Stromal cell of bone marrow (primary cell): ENCODE results near the gene TFCP2.

ENCODE experiments used
- DNase-seq: peaks from one replicate; pipeline ENCODE4 v3.0.0-alpha.2; 2012; ENCODE audit warnings: low read depth

Gene TFCP2

DNA sequence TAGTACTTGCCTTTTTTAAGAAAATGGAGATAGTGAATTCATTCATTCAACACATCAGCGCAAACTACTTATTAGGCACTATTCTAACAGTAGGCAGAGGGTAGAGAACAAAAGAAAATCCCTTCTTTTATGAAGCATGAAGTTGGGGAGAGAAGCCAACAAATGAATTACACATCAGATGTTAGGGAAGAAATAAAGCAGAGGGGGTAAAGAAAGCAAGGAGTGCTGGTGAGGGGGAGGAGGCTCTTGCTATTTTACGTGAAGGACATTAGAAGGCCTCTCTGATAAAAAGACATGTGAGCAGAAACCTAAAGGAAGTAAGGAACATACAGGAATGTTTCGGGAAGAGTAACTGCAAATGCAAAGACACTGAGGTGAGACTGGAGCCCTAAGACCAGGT, 22.2 kb downstream of the TFCP2 start:
- no peak for DNase-seq

DNA sequence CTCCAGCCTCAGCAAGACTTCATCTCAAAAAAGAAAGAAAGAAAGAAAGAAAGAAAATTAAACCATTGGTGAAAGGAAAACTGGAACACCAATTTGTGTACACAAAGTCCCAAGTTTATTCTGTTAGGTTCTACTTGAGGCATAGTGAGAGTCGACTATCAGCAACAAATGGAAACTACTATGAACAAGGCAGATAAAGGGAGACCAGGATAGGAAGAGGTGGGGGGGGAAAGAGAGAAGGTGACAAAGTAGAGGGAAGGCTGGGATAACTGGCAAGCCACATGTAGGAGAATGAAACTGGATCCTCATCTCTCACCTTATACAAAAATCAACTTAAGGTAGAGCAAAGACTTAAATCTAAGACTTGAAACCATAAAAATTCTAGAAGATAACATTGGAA, 25.6 kb downstream of the TFCP2 start:
- DNase-seq = no peak

DNA sequence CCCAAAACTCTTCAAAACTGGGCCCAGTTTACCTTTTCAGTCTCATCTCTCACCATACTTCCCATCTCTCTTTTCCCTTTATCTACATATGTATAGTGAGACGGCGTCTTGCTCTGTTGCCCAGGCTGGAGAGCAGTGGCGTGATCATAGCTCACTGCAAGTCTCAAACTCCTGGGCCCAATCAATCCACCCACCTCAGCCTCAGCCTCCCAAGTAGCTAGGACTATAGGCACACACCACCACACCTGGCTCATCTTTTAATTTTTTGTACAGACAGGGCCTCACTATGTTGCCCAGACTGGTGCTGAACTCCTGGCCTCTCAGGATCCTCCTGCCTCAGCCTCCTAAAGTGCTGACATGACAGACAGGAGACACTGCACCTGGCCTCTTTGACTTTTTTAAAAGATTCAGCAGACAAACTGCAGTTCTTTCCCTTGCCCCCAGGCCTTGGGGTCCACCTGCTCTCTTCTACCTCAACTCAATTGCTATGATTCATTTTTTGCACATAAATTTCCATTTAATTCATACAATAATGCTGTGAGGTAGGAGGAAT, 33.6 kb downstream of the TFCP2 start:
- DNase-seq = no peak

DNA sequence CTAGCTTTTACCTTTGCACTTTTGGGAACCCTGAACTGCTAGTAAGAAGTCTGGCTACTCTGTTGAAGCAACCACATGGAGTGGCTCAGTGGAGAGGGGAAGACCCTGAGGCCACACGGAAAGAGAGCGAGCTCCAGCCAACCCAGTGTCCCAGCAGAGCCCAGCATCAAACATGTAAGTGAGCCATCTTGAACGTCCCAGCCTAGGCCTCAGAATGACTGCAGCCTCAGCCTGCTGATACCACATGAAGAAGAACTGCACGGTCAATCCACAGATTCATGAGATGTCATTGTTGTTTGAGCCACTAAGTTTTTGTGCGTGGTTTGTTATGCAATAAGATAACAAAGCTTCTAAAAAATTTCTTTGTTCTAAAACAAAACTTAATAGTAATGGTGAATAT, 40.2 kb downstream of the TFCP2 start:
- DNase-seq = no peak

DNA sequence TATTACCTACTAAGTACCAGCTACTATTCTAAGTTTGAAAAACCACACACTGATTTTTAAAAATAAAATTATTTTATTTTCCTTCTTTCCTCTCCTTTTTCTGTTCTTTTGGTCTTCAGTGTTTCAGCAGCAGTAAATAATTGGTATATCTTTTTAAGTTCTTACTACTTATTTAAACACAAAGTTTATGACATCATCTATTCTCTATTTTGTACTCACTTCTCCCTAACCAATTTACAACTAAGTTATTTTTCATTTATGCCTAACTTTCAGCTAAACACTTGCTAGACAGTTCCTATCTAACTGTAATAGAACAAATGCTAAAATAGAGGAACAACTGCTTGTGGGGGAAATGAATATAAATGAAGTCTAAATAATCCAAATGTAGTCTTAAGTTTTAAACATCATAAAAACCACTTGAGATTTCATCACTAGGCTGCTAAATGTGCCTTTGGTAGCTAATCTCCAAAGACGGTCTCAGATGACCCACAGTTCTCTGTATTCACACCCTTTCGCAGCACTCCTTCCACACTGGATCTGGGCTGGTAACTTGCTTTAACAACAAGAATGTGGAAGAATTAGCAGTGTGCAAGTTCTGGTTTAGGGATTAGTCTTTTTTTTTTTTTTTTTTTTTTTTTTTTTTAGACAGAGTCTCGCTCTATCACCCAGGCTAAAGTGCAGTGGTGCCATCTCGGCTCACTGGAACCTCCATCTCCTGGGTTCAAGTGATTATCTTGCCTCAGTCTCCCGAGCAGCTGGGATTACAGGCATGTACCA, 41.0 kb downstream of the TFCP2 start:
- DNase-seq = no peak

DNA sequence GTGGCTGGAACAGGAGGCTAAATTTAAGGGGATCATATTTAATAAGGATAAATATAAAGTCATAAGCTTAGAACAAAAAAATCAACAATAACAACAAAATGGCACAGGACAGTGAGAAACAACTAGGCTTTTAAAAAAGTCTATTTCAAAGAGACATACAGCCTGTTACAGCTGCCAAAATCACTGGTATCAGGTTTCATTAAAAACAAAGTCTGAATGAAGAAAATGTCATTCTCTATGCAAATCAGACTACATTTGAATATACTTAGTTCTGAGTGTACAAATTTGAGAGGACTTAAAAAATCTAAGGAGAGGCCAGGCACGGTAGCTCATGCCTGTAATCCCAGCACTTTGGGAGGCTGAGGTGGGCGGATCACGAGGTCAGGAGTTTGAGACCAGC, 44.0 kb downstream of the TFCP2 start:
- peak; percentile 28 for DNase-seq

DNA sequence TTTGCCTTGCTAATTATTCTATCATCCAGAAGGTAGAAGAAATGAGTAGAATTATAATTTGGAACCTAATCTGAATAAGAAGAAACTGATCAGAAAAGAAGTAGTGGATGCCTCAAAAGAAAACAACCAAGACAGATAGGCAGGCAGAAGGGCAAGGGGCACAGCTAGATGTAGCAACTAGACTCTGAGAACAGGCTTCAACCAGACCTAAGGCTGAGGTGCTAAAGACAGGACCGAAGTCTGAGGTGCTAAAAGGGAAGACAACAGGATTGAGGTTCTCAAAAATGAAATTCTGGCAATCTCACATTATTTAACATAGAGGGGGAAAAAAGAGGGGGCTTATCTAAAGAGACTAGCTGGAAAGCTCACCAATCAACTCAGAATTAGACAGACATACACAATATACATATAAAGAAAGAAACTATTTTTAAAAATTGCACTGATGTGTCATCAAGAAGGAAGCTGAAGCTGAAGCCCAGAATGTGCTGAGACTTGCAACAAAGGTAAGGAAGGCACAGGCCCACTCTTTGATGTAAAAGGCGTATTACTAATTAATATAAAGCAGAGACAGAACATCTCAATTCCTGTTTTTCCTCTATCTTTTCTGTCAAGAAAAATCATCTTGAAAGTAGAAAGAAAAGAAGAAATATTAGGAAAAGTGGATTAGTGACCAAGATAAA, 45.7 kb downstream of the TFCP2 start:
- DNase-seq = no peak

DNA sequence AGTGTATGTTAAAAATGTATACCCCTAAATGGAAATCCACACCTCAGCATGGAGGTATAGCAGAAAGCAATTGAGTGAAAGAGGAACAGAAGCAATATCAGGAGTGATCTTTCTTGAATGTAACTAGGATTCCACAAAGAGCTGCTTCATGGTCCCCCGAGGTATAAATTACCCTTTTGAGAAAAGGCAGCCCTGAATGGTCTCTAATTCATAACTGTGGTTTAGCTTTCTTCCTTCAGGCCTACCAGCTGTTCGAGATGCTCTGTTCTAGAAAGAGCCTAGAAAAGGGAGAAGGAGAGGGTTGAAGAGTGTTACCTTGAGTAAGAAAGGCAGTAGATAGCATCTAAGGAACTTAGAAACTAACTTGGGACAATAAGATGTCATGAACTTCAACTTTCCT, 46.6 kb downstream of the TFCP2 start:
- DNase-seq = no peak

DNA sequence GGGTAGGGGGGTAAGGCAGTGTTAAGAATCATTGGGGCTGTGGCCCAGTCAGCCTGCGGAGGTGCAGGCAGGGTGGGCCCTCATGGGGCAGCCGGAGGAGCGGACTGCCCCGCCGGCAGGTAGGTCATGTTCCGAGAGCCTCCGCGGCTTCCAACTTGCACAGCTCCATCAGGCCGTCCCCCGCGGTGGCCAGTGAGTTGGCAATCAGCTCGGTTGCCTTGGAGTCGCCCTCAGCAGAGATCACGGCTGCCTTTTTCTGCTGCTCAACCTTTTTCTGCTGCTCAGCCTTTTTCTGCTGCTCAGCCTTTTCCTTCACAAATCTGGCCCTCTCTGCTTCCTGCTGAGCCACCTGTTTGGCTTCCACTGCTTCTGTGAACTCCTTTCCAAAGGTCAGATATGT, 48.4 kb downstream of the TFCP2 start:
- DNase-seq = no peak

DNA sequence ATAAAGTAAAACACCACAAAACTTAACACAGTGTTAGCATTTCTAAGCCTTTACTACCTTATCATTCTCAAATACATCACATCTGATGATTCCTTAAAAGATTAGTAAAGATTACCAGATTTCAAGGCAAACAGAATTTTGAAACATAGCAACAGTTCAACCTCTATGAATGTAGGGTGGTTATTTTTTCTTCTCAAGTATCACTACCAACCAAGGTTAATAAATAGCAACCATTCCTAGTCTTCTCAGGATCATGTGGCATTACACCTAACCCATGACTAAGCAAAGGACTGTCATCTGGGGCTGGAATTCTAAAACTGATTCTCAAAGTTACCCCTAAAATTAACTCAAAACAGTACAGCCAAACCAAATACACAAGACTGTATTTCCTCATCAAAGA, 50.1 kb downstream of the TFCP2 start:
- no peak for DNase-seq

DNA sequence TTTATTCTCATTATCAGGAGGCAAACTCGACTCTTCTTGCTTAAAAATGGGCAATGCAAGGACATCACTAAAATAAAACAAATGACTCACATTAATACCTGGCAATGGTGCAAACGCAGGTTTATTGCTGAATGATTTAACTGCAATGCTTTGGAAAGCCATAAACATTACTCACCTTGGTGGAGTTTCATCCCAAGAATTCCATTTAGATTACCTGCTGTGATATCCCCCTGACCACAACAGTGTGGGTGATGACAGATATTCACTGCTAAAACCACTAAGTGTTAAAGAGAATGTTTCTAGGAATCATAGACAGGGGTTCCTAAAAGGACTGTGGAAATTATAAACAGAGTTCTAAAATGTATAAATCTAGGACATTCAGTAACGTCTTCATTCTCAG, 54.2 kb downstream of the TFCP2 start:
- no peak for DNase-seq

DNA sequence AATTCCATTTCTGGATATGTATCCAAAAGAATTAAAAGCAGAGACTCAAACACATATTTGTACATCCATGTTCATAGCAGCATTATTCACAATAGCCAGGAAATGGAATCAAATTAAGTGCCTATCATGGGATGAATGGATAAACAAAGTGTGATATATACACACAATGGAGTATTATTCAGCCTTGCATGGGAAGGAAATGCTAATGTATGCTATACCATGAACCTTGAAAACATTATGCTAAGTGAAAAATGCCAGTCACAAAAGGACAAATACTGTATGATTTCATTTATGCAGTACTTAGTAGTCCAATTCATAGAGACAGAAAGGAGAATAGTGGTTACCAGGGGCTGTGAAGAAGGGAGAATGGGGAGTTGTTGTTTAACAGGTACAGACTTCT, 57.4 kb downstream of the TFCP2 start:
- DNase-seq = no peak

DNA sequence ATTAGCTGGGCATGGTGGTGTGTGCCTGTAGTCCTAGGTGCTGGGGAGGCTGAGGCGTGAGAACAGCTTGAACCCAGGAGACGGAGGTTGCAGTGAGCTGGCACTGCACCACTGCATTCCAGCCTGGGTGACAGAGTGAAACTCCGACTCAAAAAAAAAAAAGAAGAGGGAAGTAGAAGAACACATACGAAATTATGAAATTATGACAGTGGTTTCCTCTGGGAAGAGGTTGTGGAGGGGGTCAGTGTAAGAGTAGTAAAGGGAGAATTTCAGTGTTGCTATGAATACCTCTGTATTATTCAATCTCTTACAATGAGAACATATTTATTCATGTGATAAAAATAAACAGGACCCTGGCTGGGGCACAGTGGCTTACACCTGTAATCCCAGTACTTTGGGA, 64.8 kb downstream of the TFCP2 start:
- DNase-seq = no peak

DNA sequence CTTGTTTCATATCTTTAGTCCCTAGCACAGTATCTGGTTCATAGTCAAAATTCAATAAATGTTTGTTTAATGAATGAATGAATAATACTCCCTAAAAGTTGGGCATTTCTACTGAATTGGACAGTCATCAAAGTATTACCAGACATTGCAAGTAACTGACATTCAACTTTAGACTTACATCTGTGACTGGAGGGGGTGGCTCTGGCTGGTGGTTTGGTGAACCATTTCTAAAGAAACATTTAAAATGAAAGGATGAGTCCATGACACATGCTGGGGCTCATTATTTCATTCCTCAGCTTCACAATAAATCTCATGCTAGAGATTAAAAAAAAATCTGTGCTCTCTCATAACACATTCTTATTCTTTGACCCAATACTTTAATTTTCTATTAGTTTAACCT, 69.0 kb downstream of the TFCP2 start:
- no peak for DNase-seq

DNA sequence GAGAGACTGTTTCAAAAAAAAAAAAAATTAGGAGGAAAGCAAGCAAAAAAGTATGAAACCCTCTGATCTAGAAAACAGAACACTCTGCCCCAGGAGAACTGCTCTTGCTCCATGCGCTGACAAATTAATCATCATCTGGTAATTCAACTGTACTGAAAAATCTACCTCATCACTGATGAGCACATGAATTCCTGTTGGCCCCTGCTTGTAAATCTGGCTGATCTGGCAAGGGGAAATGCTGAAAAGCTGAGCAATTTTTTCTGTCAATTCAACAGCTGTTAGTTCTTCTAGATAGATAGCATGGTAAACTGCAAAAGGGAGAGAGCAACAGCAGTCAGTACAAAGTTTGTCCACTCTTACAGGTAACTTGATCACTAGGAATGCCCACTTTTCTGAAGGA, 74.3 kb downstream of the TFCP2 start:
- DNase-seq = peak; percentile 22

DNA sequence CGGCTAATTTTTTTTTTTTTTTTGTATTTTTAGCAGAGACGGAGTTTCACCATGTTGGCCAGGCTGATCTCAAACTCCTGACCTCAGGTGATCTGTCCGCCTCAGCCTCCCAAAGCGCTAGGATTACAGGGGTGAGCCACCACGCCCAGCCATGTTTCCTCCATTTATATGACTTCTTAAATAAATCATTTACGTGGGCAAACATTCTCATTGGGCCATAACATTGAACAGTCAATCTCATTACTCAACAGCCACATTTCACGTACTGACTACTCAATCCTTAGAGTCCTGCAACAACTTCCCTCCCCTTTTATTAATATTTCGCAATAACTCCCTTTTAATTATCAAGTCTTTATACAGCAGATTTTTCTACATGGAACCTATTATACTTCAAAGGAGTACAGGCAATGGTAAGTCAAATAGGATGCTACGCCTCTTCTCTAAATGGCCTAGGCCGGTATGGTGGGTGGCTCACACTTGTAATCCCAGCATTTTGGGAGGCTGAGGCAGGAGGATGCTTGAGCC, 82.2 kb downstream of the TFCP2 start:
- DNase-seq = no peak

DNA sequence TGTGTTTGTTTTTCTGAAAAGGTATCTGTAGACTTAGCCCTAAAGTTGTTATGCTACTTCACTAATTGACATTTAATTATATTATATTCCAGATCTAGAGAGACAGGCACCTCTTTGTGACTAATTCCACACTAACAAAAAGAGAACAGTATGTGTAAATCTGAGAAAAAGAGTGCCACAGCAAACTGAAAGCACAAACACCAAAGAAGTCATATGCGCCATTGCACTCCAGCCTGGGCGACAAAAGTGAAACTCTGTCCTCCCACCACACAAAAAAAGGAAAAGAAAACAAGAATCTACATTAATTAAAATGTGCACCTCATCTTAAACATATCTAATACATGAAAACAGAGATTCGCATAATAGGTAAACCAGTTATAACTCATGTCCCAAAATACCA, 85.1 kb downstream of the TFCP2 start:
- DNase-seq = no peak

DNA sequence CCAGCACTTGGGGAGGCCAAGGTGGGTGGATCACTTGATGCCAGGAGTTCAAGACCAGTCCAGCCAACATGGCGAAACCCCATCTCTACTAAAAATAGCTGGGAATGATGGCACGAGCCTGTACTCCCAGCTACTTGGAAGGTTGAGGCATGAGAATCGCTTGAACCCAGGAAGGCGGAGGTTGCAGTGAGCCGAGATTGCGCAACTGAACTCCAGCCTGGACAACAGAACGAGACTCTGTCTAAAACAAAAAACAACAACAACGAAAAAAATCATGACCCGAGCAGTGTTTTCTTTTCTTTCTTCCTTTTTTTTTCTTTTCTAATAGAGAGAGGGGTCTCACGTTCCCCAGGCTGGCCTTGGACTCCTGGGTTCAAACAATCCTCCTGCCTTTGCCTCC, 86.0 kb downstream of the TFCP2 start:
- DNase-seq = no peak

DNA sequence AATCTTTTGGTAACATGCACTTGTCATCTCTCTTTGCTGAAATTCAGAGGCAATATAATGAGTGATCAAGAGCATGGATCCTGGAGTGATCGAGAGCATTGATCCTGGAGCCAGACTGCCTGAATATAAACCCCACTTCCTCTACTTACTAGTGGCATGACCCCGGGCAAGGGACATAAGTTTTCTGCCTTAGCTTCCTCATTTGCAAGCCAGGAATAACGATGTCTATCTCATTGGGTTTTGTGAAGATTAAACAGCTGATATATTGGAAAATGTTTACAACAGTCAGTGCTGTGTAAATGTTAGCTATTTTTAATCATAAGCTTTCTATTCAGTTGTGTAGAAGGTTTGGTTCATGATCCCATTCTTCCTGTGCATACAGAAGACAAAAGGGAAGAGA, 87.2 kb downstream of the TFCP2 start:
- DNase-seq = no peak

DNA sequence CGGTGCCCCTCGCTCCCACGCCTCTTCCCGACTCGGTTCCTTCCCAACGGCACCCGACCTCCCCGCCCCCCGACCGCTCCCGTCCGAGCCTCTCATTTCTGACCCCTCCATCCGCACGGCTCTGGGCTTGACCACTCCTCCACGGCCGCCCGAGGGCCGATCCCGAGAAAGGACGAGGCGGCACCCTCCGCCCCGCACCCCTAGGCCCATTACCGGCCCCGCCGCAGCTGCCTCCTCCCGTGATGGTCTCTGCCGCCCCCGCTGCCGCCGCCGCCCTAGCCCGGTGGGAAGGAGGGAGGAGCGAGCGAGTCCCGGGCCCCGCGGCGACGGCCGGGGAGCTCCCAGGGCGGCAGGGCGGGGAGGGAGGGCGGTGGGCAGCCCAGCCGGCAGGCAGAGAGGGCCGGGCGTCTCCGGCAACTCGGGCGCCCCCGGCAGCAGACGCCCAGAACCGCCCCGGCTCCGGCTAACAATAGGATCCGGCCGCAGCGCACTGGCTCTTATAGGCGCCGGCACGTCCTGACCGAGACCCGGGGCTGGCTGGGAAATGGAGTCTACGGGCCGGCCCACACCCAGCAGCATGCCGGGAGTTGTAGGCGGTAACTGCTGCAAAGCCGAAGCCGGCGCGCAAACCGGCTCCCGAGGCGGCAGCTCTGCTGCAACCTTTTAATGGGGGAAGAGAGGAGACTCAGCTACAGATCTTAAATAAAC, 89.7 kb downstream of the TFCP2 start, which contains the start of gene CSRNP2:
TSS of gene CSRNP2 (minus strand) at position 471 of the 708 bp plus-strand sequence. CDS start 7,035 bp downstream, outside the sequence.
- DNase-seq = peak; percentile 92

DNA sequence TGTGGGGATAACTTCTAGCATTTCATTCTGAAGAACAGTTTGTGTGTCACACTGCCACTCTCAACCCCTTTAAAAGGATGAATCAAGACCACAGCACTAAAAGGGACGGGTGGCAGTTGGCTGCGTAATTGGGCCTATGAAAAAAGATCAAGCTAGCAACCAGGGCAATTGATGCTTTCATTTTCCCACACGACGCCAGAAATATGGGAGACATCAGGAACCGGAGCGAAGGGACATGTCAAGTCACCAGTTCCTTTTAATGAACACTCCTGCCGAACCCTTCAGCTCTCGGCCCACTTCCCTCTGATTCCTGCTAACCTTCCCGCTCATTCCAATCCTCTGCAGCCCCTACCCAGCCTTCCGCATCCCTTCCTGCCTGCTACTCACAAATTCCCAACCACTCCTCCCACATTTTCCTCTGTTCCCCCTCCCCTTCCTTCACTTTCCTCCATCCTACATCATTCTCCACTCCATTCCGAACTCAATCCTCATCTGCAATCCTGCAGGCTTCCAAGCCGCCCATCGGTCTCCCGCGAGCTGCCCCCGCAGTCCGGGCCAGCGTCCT, 90.3 kb downstream of the TFCP2 start:
- peak; percentile 18 for DNase-seq

DNA sequence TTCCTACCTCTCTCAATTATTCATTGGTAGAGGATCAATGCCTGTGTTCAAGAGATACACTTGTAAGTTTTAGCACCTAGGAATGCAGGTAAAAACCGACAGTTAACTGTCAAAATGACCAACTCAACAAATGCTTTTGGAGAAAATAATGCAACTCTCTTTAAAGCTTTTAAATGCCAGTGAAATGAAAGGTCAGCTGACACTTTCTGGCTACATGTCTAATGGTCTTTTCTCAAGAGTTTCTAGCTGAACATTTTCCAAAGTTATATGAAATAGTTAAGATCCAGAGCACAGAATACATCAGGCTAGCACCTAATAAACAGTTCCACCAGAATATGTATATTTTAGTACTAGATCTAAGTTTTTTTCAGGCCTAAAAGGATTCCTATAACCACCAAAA, 91.5 kb downstream of the TFCP2 start:
- DNase-seq = no peak
